GM19372 (cell line): Measurements from ENCODE around the gene TMEM51.

Experiments
- ATAC-seq: cut with Tn5 transposase; IDR thresholded peaks from one replicate; pipeline ENCODE4 v1.9.1; 2021; ENCODE audit warnings: mild to moderate bottlenecking, low read depth, moderate library complexity; ENCODE audit not compliant: unreplicated experiment

The TMEM51 gene

GRCh38 chr1:15152318-15153183 lies 996 bp upstream of the TMEM51 start:
- no peak for ATAC-seq

DNA sequence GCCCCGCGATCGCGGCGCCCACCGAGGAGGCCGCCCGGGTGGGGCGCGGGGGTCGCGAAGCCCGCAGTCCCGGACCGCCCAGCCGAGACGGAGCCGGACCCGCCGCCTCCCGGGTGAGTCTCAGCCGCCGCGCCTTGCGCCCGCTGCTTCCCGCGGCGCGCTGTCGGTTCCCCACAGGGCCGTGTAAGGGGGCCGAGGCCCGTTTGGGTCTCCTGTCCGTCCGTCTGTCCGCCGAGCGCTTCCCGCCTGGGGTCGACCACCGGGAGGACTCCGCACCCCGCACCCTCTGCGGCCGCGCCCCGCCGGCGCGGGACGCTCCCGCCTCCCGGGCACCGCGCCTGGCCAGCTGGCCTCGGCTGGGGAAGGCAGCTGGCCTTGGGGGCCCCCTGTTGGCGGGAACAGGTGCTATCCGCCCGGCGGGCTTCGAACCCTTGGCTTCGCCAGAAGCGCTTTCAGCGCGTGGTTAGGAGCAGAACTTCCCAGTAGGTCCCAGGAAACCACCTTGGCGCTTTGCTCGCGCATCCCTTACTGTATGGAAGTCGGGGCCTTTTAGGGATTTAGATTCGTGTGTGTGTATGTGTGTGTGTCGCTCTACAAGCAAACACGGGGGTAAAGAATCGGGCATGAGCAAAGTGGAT lies 414 bp downstream of the TMEM51 start:
- no peak for ATAC-seq

- no peak for ATAC-seq
These were observed 1.0 kb downstream of the TMEM51 start for GRCh38 chr1:15154480-15155036.

DNA sequence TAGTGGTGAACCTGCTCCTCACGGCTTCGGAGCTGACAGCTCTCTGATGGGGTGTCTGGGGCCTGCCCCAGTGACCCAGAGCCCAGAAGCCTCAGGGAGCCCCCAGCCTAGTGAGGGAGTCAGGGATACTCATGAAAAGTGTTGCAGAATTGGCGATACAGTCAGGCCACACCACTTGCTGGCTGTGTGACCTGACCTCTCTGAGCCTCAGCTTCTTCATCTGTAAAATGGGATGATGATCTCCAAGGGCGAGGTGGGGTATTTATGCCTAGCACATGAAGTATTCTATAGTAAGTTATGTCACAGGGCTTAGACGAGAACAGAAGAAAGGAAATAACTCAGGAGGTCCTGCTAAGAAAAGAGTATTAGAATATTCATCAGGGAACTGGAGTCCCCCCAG lies 1.6 kb downstream of the TMEM51 start:
- no peak for ATAC-seq

DNA sequence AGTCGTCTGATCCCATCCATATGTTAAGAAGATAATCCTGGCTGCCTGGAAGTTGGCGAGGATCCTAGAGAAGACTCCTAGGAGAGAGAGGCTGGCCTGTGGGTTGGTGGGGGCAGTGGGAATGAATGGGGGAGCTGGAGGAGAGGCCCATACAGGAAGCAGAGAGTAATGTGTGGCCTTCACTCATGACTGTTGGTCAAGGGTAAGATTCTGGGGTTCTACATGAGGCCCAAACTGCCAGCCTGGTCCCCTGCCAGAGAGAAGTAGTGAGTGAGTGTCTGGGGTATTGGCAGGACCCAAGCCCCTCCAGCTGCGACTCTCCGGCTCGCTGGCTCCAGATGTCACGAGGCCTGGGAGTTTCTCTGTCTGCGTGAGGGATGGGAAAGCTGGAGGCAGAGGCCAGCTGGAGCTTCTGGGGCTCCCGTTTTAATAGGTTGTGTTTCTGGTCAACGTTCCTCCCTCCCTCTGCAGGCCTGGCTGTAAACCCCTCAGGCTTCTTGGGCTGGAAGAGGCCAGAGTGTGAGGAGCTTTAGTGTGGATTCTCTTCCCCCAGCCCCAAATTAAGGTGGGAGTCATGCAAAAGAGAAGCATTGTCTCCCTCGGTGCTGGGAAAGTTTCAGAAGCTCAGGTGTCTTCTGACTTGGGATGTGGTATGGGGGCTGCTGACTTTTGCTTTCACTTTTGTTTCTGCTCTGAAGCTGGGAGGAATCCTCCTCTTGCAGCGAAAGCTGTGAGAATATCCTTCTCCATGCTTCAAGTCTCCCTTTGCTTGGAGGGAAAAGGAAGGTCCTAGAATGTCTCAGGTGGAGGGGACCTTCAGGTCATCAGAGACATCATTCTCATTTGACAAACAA lies 2.6 kb downstream of the TMEM51 start:
- ATAC-seq, result no peak

DNA sequence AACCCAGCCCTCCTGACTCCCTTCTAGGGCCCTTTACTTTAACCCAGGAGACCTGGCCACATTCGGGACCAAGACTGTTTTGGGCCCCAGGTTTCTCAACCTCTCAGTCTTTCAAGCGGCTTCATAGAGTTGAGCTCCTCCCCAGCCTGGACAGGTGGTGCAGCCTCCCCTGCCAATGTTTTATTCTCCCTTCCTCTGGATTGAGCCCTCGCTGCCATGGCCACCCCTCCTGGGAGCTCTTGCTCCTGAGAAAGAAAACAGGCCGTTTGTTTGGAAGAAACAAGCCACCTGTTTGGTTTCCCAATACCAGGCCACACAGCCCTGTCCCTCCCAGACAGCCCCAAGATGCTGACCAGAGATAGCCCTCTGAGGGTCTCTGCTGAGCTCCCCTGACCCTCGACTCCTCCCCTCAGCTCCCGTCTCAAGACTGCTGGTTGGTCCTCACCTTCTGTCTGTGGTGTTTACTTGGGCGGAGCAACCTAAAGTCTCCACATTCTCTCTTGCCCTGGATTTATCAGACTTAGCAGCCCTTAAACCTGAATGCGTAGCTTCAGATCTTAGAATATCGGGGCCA lies 3.3 kb downstream of the TMEM51 start:
- ATAC-seq, result no peak

- no peak for ATAC-seq
These were observed 4.2 kb downstream of the TMEM51 start for GRCh38 chr1:15157524-15158399.

- no peak for ATAC-seq
These were observed 5.1 kb downstream of the TMEM51 start for GRCh38 chr1:15158506-15159165.

- no peak for ATAC-seq
These were observed 5.6 kb downstream of the TMEM51 start for GRCh38 chr1:15159166-15159555.

DNA sequence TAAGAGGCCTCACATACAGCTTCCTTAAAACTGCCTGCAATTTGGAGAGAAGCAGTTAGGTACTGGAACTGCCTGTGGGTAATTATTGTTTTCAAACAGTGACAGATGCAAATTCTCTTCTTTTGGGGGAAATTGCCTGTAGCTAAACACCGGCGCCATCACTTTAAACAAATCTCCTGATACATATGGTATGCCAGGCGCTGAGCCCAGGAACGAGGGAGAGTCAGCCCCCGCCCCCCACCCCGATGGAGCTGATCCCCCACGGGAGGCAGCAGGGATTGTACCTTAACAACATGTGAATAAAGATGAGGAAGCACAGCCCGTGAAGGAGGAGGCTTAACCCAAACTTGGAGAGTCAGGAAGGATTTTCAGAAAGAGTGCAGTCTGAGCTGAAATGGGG lies 7.1 kb downstream of the TMEM51 start:
- no peak for ATAC-seq

DNA sequence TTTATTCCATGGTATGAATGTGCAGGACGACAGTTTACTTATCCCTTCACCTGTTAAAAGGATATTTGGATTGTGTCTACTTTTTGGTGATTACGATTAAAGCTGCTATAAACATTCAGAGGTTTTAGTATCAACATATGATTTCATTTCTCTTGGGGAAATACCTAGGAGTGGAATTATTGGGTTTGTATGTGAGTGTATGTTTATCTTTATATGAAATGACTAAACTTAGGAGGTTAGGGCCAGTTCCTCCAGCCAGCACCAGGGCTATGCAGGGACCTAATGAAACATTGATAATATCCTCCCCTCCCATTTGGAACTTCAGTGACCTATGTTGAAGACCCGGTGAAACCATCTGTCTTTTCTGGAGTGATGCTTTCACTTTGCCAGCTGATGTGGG lies 13.8 kb downstream of the TMEM51 start:
- no peak for ATAC-seq

GRCh38 chr1:15168479-15168878 lies 14.9 kb downstream of the TMEM51 start:
- no peak for ATAC-seq

DNA sequence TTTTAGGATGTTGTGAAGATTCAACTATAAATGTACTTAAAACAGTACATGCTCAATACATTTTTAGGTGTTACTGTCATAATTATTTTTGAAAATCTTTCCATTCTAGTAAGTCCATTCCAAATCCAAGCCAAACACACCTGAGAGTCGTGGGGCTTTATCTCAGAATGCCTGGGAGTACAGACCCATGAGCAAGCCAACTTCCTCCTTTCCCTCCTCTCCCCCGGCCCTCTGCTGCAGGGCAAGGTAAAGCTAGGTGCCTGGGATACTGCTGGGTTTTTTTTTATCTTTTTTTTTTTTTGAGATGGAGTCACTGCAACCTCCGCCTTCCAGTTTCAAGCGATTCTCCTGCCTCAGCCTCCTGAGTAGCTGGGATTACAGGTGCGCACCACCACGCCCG lies 16.5 kb downstream of the TMEM51 start:
- ATAC-seq, result no peak

GRCh38 chr1:15171271-15171908 lies 17.8 kb downstream of the TMEM51 start:
- ATAC-seq, result no peak

DNA sequence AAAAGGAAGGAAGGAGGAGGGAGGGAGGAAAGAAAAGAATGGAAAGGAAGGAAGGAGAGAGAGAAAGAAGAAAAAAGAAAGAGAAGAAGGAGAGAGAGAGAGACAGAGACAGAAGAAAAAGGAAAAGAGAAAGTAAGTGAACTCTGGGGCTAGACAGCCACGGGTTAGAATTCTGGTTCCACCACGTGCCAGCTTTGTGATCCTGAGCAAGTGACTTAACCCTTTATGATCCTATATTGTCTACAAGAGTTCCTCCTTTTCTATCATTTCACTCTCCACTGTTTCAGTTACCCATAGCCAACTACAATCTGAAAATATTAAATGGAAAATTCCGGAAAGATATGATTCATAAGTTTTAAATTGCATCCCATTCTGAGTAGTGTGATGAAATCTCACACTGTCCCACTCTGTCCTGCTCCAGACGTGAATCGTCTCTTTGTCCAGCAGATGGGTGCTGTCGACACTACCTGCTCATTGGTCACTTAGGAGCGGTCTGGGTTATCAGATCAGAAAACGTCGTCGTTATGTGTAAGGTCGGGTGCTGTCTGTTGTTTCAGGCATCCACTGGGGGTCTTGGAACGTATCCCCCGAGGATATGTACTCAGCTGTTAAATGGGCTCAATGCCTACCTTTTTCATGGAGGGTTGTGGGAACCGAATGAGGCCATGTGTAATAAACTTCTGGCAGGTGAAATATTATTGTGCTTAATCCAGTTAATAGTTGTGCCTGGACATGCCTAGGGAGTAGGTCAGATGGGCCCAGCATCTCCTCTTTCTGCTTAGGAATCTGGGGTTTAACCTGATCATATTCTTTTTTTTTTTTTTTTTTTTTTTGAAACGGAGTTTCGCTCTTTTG lies 19.1 kb downstream of the TMEM51 start:
- no peak for ATAC-seq

- no peak for ATAC-seq
These were observed 20.5 kb downstream of the TMEM51 start for GRCh38 chr1:15173863-15174614.

GRCh38 chr1:15174615-15174983 lies 21.1 kb downstream of the TMEM51 start:
- ATAC-seq, result no peak
